Upper lobe of right lung (tissue), 1 donor: ENCODE data around the gene INPP5B. TPM values are rescaled to one million over a fixed set of nuclear protein-coding genes. Genes with fewer than 3 reads are reported as not detected.
A peak's percentile ranks its signal among the peaks of the same experiment; 100 is the strongest.

Experiments
- ATAC-seq: fragments of 200-7000 bp; cut with Tn5 transposase; one replicate; pipeline ENCODE4 v1.9.1; 2020; ENCODE audit warnings: mild to moderate bottlenecking, moderate library complexity
- DNase-seq: peaks from one replicate; pipeline ENCODE4 v3.0.0-alpha.2; 2020
- H3K27ac ChIP-seq: fragments of 200-600 bp; one replicate; pipeline ENCODE4 v1.8.0; 2022
- H3K27me3 ChIP-seq: fragments of 200-600 bp; one replicate; pipeline ENCODE4 v1.8.0; 2022; ENCODE audit warnings: mild to moderate bottlenecking
- H3K36me3 ChIP-seq: fragments of 200-600 bp; one replicate; pipeline ENCODE4 v1.8.0; 2022
- H3K4me1 ChIP-seq: fragments of 200-600 bp; one replicate; pipeline ENCODE4 v1.8.0; 2022
- H3K4me3 ChIP-seq: fragments of 200-600 bp; one replicate; pipeline ENCODE4 v1.8.0; 2022; ENCODE audit warnings: mild to moderate bottlenecking
- H3K9me3 ChIP-seq: fragments of 200-600 bp; one replicate; pipeline ENCODE4 v1.8.0; 2022
- CTCF ChIP-seq: fragments of 200-600 bp; IDR thresholded peaks from one replicate; pipeline ENCODE4 v1.8.0; 2022; ENCODE audit warnings: antibody characterized with exemption
- intact Hi-C: fragments of 100-400 bp; cut with DNase I; formaldehyde crosslinking; loops from one replicate; pipeline ENCODE4 v1.11.0; 2022
- total RNA-seq: library from RNA; stranded (reverse); fragmentation: NEBNext Ultra II Directional; extraction: Animal tissue kit (Norgen Biotek cat#: 25700); gene quantifications from one replicate; pipeline ENCODE4 v1.2.1, GENCODE V29; 2021
- donor health status: DM: no; HTN: yes; CAD: no; lungs with severe emphysema.

INPP5B gene
- total RNA-seq, 1 donor from 2014 or later, result 44.8 TPM

- intact Hi-C loops, result no loop called here
- DNase-seq, result no peak
- Histone ChIP-seq H3K36me3 (peaks cover 31% of the 10 kb centered on the region), H3K27me3 (no peaks in the 10 kb centered on the region), H3K4me1 (peaks cover 4% of the 10 kb centered on the region), H3K4me3 (no peak overlapping the region), H3K27ac (no peak overlapping the region), H3K9me3 (no peaks in the 10 kb centered on the region)
- no peak for TF ChIP-seq CTCF
- no peak for ATAC-seq
These were observed 14.1 kb downstream of the INPP5B start for GRCh38 chr1:37932759-37933158.

GRCh38 chr1:37931361-37932158 is 15.3 kb downstream of the INPP5B start:
- H3K27me3 ChIP-seq, result no peaks in the 10 kb centered on the region
- intact Hi-C loops, result no loop called here
- peaks cover 8% of the 10 kb centered on the region for H3K4me1 ChIP-seq
- peak; percentile 99 for DNase-seq
- H3K27ac ChIP-seq, result peak overlapping the region; percentile 73
- TF ChIP-seq CTCF, result no peak
- ATAC-seq, result peak; percentile 100
- H3K36me3 ChIP-seq, result peaks cover 19% of the 10 kb centered on the region
- H3K4me3 ChIP-seq, result peak overlapping the region; percentile 93
- H3K9me3 ChIP-seq, result no peaks in the 10 kb centered on the region

GRCh38 chr1:37931102-37931360 is 15.8 kb downstream of the INPP5B start:
- H3K27ac ChIP-seq, result peak overlapping the region; percentile 73
- no peaks in the 10 kb centered on the region for H3K9me3 ChIP-seq
- H3K4me3 ChIP-seq, result peak overlapping the region; percentile 93
- DNase-seq (no peak), ATAC-seq (peak; percentile 13)
- peaks cover 14% of the 10 kb centered on the region for H3K36me3 ChIP-seq
- H3K27me3 ChIP-seq, result no peaks in the 10 kb centered on the region
- TF ChIP-seq CTCF, result no peak
- peaks cover 14% of the 10 kb centered on the region for H3K4me1 ChIP-seq
- intact Hi-C loops, result no loop called here

GRCh38 chr1:37930246-37931101 is 16.4 kb downstream of the INPP5B start:
- no peak for TF ChIP-seq CTCF
- DNase-seq, result peak; percentile 69
- intact Hi-C loops, result no loop called here
- H3K36me3 ChIP-seq, result peaks cover 8% of the 10 kb centered on the region
- peaks cover 18% of the 10 kb centered on the region for H3K4me1 ChIP-seq
- no peaks in the 10 kb centered on the region for H3K27me3 ChIP-seq
- H3K27ac ChIP-seq, result peak overlapping the region; percentile 73
- peak overlapping the region; percentile 93 for H3K4me3 ChIP-seq
- H3K9me3 ChIP-seq, result no peaks in the 10 kb centered on the region
- ATAC-seq, result peak; percentile 64

- H3K9me3 ChIP-seq, result no peaks in the 10 kb centered on the region
- H3K36me3 ChIP-seq, result no peaks in the 10 kb centered on the region
- intact Hi-C loops, result no loop called here
- DNase-seq (peak; percentile 52), ATAC-seq (no peak)
- H3K4me3 ChIP-seq, result no peak overlapping the region
- H3K27me3 ChIP-seq, result no peaks in the 10 kb centered on the region
- TF ChIP-seq CTCF, result no peak
- peaks cover 30% of the 10 kb centered on the region for H3K4me1 ChIP-seq
- no peak overlapping the region for H3K27ac ChIP-seq
These were observed 20.6 kb downstream of the INPP5B start for GRCh38 chr1:37926038-37926924.
